ENCODE data around the gene MRPL14. TPM values are rescaled to one million over a fixed set of nuclear protein-coding genes. Genes with fewer than 3 reads are reported as not detected.

MRPL14 gene
- total and polyA plus RNA-seq, 2 of the 4 experiments (the other 2 are of a cell fraction), result 43.7 to 87.9 TPM

GRCh38 chr6:44088827-44089590, 38.2 kb downstream of the MRPL14 start:
- Histone ChIP-seq H3K9me1 (ENCODE audit: insufficient read depth, low read length) (no peaks in the 10 kb centered on the region), H2BK120ac (ENCODE audit: low read depth, low read length) (no peak overlapping the region), H2BK15ac (ENCODE audit: low read depth, low read length) (no peak overlapping the region), H3K9me3 (ENCODE audit: control insufficient read depth, insufficient read depth, low read length) (no peaks in the 10 kb centered on the region), H3K4ac (ENCODE audit: low read depth, low read length) (no peak overlapping the region), H3K27me3 (ENCODE audit: control insufficient read depth, insufficient read depth, low read length) (no peaks in the 10 kb centered on the region), H3K36me3 (ENCODE audit: control insufficient read depth, insufficient read depth, low read length) (0 out of 2 replicates have a peak, but pooled peaks cover 3% of the 10 kb centered on the region), H3K4me2 (ENCODE audit: low read depth, low read length) (no peak overlapping the region), H2BK5ac (ENCODE audit: low read depth, low read length, poor library complexity, severe bottlenecking) (no peak overlapping the region), H3K79me1 (ENCODE audit: low read depth in 1 of 2, low read length in 2 of 2) (no peaks in the 10 kb centered on the region; a peak in 1 of 4 replicates), H4K91ac (ENCODE audit: insufficient read depth, low read depth, low read length) (no peak overlapping the region), H3K18ac (ENCODE audit: low read depth, low read length) (no peak overlapping the region), H4K5ac (ENCODE audit: low read depth, low read length) (no peak overlapping the region), H3K4me1 (ENCODE audit: control insufficient read depth, insufficient read depth, low read length) (peaks cover 11% of the 10 kb centered on the region), H3K4me3 (ENCODE audit: insufficient read depth, low read depth, low read length) (no peak overlapping the region), H2AK5ac (ENCODE audit: low read depth, low read length) (no peak overlapping the region), H3K14ac (replicated peaks; ENCODE audit: low read depth, low read length) (no peak overlapping the region), H3K9ac (ENCODE audit: low read depth, low read length) (no peak overlapping the region), H4K20me1 (ENCODE audit: insufficient read depth, low read length) (no peaks in the 10 kb centered on the region; the same call in 1 of the 2 replicates), H2AFZ (replicated peaks; ENCODE audit: low read length, poor library complexity) (no peak overlapping the region), H3K27ac (ENCODE audit: insufficient read depth, low read length) (no peak overlapping the region), H3K56ac (ENCODE audit: extremely low read depth, insufficient read depth, low read length) (no peak overlapping the region), H4K8ac (ENCODE audit: low read depth in 2 of 2, low read length in 2 of 2) (no peak overlapping the region), H2AK9ac (replicated peaks; ENCODE audit: low read depth, low read length, poor library complexity) (no peak overlapping the region), H3K23ac (ENCODE audit: low read depth, low read length) (no peak overlapping the region), H2BK20ac (ENCODE audit: low read depth, low read length) (no peak overlapping the region)
- TF ChIP-seq NFE2L2 (IDR thresholded peaks at IDR 0.05; ENCODE audit: low read depth, low read length), result no peak
- no peak for TF ChIP-seq RAD21 (IDR thresholded peaks at IDR 0.05; ENCODE audit: low read length)
- no peak for TF ChIP-seq RFX5 (IDR thresholded peaks at IDR 0.05; ENCODE audit: low read depth, low read length)
- no peak for TF ChIP-seq POLR2A (IDR thresholded peaks at IDR 0.05; ENCODE audit: low read depth, low read length)
- TF ChIP-seq ELK1 (IDR thresholded peaks at IDR 0.05; ENCODE audit: borderline replicate concordance, low read depth, low read length), result no peak
- no peak for TF ChIP-seq CHD1 (IDR thresholded peaks at IDR 0.05; ENCODE audit: low read depth, low read length)
- no peak for TF ChIP-seq FOS (IDR thresholded peaks at IDR 0.05; ENCODE audit: low read depth, low read length)
- TF ChIP-seq BHLHE40 (IDR thresholded peaks at IDR 0.05; ENCODE audit: low read depth, low read length), result no peak
- no peak for TF ChIP-seq RCOR1 (IDR thresholded peaks at IDR 0.05; ENCODE audit: insufficient replicate concordance, low read length)
- TF ChIP-seq MAZ (IDR thresholded peaks at IDR 0.05; ENCODE audit: borderline replicate concordance, low read depth, low read length), result no peak
- TF ChIP-seq CTCF (conservative IDR thresholded peaks at IDR 0.05; ENCODE audit: low read depth, low read length), result no peak
- no peak for TF ChIP-seq SMC3 (IDR thresholded peaks at IDR 0.05; ENCODE audit: low read depth, low read length)
- TF ChIP-seq MXI1 (IDR thresholded peaks at IDR 0.05; ENCODE audit: borderline replicate concordance, low read depth, low read length), result no peak
- no peak for TF ChIP-seq MAFK (IDR thresholded peaks at IDR 0.05; ENCODE audit: low read depth, low read length)
- TF ChIP-seq CEBPB (IDR thresholded peaks at IDR 0.05; ENCODE audit: low read depth, low read length), result no peak
- no peak for TF ChIP-seq USF2 (IDR thresholded peaks at IDR 0.05; ENCODE audit: low read depth, low read length)
- POLR2A ChIA-PET (ENCODE audit: unreplicated experiment), result no interaction called here
- 96% methylated on average over 6 of the region's 11 CpGs; no CpG with 5 or more reads in 1 of the 2 experiments for WGBS, 2 experiments (ENCODE audit: extremely low coverage in 2 of 2, insufficient read length in 1 of 2)
- dilution Hi-C loops (cut with HindIII; ENCODE audit: low sequenced_read_pairs, unreplicated experiment), result no loop called here
- no TSS peak for BruUV-seq (replicated peaks)
- ATAC-seq (ENCODE audit: low read depth) (no peak), DNase-seq (no peak)
- in situ Hi-C loops (cut with MboI; ENCODE audit: low sequenced_read_pairs), result no loop called here
- CTCF ChIA-PET, result no interaction called here
- intact Hi-C loops (cut with micrococcal nuclease), result no loop called here

All from IMR-90 (cell line).